ENCODE results near the gene ANKRD44. TPM values are rescaled to one million over a fixed set of nuclear protein-coding genes. Genes with fewer than 3 reads are reported as not detected.

The ANKRD44 gene
- total RNA-seq, 1 experiment from 2014 or later: 0.68 TPM

DNA sequence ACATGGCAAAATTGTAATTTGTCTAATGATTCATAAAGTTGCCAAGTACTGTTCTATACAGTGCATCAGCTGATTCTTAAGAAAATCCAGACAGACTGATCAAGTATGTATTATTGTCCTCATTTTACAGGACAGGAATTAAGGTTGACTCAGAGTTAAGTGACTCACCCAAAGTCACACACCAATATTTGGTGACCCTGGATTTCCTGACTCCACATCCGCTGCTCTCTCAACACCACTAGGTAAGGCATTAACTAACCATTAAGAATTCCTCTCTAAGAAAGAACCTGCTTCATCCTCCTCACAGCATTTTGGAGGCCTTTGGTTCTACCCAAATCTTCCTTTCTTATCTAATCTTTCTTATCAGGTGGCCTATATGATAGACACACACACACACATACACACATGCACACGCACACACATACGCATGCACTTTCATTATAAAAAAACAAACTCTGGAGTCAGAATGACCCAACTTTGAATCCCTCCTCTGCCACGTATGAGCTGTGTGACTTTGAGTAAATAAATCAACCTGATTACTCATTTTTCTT is 150.8 kb downstream of the ANKRD44 start (continued):
- no peak for TF ChIP-seq ATF1 (CRISPR knock-in tag; IDR thresholded peaks at IDR 0.05)
- no peak for TF ChIP-seq ETV6 (CRISPR knock-in tag; IDR thresholded peaks at IDR 0.05)
- TF ChIP-seq E2F4 (CRISPR knock-in tag; IDR thresholded peaks at IDR 0.05; ENCODE audit: borderline replicate concordance, low read depth): no peak
- no peak for TF ChIP-seq FOXK1 (CRISPR knock-in tag; IDR thresholded peaks at IDR 0.05)
- no peak for TF ChIP-seq E2F5 (CRISPR knock-in tag; IDR thresholded peaks at IDR 0.05)

- Mint-ChIP-seq H3K27ac (no peak overlapping the region), H3K4me3 (no peak overlapping the region), H3K9me3 (0 out of 2 replicates have a peak, but pooled peaks cover 4% of the 10 kb centered on the region), H3K4me1 (peaks cover 5% of the 10 kb centered on the region), H3K27me3 (ENCODE audit: low read depth) (no peaks in the 10 kb centered on the region; the same call in 1 of the 2 replicates), H3K36me3 (no peaks in the 10 kb centered on the region)
- DNase-seq (ENCODE audit: low spot score) (no peak), ATAC-seq (no peak)
- ChIA-PET POLR2A (no interaction called here), CTCF (interaction anchor here (1.0 kb wide), 1 partner anchor 10 kb away, joined by 4 read pairs; no protein-coding TSS in a partner anchor)
- TF ChIP-seq, protein P1, sequence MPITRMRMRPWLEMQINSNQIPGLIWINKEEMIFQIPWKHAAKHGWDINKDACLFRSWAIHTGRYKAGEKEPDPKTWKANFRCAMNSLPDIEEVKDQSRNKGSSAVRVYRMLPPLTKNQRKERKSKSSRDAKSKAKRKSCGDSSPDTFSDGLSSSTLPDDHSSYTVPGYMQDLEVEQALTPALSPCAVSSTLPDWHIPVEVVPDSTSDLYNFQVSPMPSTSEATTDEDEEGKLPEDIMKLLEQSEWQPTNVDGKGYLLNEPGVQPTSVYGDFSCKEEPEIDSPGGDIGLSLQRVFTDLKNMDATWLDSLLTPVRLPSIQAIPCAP (CRISPR knock-in tag; IDR thresholded peaks at IDR 0.05): no peak
- TF ChIP-seq, protein P2, sequence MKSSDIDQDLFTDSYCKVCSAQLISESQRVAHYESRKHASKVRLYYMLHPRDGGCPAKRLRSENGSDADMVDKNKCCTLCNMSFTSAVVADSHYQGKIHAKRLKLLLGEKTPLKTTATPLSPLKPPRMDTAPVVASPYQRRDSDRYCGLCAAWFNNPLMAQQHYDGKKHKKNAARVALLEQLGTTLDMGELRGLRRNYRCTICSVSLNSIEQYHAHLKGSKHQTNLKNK (CRISPR knock-in tag; IDR thresholded peaks at IDR 0.05): no peak
- TF ChIP-seq SMAD3 (CRISPR knock-in tag; IDR thresholded peaks at IDR 0.05; ENCODE audit: borderline replicate concordance): no peak
- TF ChIP-seq ZNF219 (CRISPR knock-in tag; IDR thresholded peaks at IDR 0.05; ENCODE audit: borderline replicate concordance): no peak
- 0 out of 2 replicates have a peak, but pooled peaks have one; percentile 8 for TF ChIP-seq GABPB1 (CRISPR knock-in tag; IDR thresholded peaks at IDR 0.05)
- no peak for TF ChIP-seq ZNF416 (CRISPR knock-in tag; IDR thresholded peaks at IDR 0.05)
These were observed 151.7 kb downstream of the ANKRD44 start for GRCh38 chr2:197158591-197159550.

DNA sequence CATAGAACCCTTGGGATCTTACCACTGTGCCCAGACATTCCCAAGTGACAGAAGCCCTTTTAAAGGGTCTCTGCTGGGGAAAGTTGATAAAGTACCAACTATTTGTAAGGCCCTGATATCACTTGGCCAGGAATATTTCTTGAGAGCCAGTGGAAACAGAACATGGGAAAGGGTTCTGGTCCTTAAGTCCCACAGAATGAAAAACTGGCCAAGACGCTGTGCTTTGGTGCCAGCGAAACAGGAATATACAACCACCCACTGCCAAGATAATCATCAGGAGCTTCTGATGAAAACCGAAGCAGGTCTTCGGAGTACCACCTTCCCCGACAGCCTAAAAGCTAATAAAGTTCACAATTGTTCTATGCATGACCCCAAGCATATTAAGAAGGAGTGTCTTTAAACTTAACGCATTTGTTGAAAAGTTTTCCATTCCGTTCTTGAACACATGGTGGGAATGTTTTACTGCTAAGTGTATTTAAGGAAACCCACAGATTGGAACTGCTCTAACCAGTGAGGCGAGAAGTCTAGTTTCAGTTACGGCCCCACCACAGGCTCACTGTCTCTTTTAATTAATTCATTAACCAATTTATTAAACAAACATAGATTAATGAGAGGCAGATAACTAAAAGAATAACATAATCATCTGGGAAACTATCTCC is 152.6 kb downstream of the ANKRD44 start:
- Mint-ChIP-seq H3K4me1 (no peaks in the 10 kb centered on the region), H3K27me3 (ENCODE audit: low read depth) (no peaks in the 10 kb centered on the region; the same call in 1 of the 2 replicates), H3K9me3 (0 out of 2 replicates have a peak, but pooled peaks cover 4% of the 10 kb centered on the region), H3K27ac (no peak overlapping the region), H3K4me3 (no peak overlapping the region), H3K36me3 (no peaks in the 10 kb centered on the region)
- ChIA-PET POLR2A (no interaction called here), CTCF (no interaction called here)
- ATAC-seq: no peak
- DNase-seq (ENCODE audit: low spot score): no peak
- no peak for TF ChIP-seq ZNF232 (CRISPR knock-in tag; IDR thresholded peaks at IDR 0.05)
- TF ChIP-seq NFATC4 (CRISPR knock-in tag; IDR thresholded peaks at IDR 0.05): no peak
- no peak for TF ChIP-seq PRRX2 (CRISPR knock-in tag; IDR thresholded peaks at IDR 0.05)
- TF ChIP-seq ZNF423 (CRISPR knock-in tag; IDR thresholded peaks at IDR 0.05): no peak
- TF ChIP-seq ELF4 (CRISPR knock-in tag; IDR thresholded peaks at IDR 0.05; ENCODE audit: low read depth): no peak
- TF ChIP-seq PREB (CRISPR knock-in tag; IDR thresholded peaks at IDR 0.05; ENCODE audit: borderline replicate concordance): no peak
- TF ChIP-seq, protein P3, sequence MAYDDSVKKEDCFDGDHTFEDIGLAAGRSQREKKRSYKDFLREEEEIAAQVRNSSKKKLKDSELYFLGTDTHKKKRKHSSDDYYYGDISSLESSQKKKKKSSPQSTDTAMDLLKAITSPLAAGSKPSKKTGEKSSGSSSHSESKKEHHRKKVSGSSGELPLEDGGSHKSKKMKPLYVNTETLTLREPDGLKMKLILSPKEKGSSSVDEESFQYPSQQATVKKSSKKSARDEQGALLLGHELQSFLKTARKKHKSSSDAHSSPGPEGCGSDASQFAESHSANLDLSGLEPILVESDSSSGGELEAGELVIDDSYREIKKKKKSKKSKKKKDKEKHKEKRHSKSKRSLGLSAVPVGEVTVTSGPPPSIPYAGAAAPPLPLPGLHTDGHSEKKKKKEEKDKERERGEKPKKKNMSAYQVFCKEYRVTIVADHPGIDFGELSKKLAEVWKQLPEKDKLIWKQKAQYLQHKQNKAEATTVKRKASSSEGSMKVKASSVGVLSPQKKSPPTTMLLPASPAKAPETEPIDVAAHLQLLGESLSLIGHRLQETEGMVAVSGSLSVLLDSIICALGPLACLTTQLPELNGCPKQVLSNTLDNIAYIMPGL (CRISPR knock-in tag; IDR thresholded peaks at IDR 0.05): no peak
- no peak for TF ChIP-seq ZNF512 (CRISPR knock-in tag; IDR thresholded peaks at IDR 0.05; ENCODE audit: borderline replicate concordance)
- no peak for TF ChIP-seq OVOL2 (CRISPR knock-in tag; IDR thresholded peaks at IDR 0.05; ENCODE audit: borderline replicate concordance)
- no peak for TF ChIP-seq GABPB1 (CRISPR knock-in tag; IDR thresholded peaks at IDR 0.05)
- TF ChIP-seq, protein P4, sequence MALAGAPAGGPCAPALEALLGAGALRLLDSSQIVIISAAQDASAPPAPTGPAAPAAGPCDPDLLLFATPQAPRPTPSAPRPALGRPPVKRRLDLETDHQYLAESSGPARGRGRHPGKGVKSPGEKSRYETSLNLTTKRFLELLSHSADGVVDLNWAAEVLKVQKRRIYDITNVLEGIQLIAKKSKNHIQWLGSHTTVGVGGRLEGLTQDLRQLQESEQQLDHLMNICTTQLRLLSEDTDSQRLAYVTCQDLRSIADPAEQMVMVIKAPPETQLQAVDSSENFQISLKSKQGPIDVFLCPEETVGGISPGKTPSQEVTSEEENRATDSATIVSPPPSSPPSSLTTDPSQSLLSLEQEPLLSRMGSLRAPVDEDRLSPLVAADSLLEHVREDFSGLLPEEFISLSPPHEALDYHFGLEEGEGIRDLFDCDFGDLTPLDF (CRISPR knock-in tag; IDR thresholded peaks at IDR 0.05): no peak
- no peak for TF ChIP-seq NFYB (CRISPR knock-in tag; conservative IDR thresholded peaks at IDR 0.05; ENCODE audit: low read depth)
